ENCODE data around the gene SEMA5A.

DNA sequence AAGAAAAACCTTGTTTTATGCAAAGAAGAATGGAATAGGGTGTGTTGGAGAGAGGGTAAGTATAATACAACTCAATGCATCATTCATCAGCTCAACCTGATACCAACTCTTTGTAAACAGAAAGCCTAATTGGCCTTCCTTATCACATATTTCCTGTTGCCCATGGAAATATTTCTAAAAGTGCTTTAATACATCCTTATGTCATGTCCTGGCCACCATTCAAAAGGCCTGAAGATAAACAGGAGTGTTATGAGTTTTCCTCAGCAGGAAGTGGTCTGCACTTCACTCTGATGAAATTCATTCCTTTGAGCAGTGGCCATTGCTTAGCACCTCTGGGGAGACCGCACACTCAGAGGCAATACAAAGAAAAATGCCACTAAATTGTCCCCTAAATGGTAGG is 511.2 kb downstream of the SEMA5A start:
- TF ChIP-seq SETDB1 (IDR thresholded peaks at IDR 0.05; ENCODE audit: insufficient read length, low read length) = no peak
- TF ChIP-seq, protein P1, sequence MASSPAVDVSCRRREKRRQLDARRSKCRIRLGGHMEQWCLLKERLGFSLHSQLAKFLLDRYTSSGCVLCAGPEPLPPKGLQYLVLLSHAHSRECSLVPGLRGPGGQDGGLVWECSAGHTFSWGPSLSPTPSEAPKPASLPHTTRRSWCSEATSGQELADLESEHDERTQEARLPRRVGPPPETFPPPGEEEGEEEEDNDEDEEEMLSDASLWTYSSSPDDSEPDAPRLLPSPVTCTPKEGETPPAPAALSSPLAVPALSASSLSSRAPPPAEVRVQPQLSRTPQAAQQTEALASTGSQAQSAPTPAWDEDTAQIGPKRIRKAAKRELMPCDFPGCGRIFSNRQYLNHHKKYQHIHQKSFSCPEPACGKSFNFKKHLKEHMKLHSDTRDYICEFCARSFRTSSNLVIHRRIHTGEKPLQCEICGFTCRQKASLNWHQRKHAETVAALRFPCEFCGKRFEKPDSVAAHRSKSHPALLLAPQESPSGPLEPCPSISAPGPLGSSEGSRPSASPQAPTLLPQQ (tag by site-specific recombination; IDR thresholded peaks at IDR 0.05) = no peak
- TF ChIP-seq ZNF404 (tag by site-specific recombination; IDR thresholded peaks at IDR 0.05) = no peak
- no peak for TF ChIP-seq MZF1 (tag by site-specific recombination; IDR thresholded peaks at IDR 0.05; ENCODE audit: borderline replicate concordance)
- TF ChIP-seq, protein P2, sequence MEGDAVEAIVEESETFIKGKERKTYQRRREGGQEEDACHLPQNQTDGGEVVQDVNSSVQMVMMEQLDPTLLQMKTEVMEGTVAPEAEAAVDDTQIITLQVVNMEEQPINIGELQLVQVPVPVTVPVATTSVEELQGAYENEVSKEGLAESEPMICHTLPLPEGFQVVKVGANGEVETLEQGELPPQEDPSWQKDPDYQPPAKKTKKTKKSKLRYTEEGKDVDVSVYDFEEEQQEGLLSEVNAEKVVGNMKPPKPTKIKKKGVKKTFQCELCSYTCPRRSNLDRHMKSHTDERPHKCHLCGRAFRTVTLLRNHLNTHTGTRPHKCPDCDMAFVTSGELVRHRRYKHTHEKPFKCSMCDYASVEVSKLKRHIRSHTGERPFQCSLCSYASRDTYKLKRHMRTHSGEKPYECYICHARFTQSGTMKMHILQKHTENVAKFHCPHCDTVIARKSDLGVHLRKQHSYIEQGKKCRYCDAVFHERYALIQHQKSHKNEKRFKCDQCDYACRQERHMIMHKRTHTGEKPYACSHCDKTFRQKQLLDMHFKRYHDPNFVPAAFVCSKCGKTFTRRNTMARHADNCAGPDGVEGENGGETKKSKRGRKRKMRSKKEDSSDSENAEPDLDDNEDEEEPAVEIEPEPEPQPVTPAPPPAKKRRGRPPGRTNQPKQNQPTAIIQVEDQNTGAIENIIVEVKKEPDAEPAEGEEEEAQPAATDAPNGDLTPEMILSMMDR (tag by site-specific recombination; IDR thresholded peaks at IDR 0.05) = no peak
- TF ChIP-seq ZEB2 (tag by site-specific recombination; IDR thresholded peaks at IDR 0.05) = no peak
- no peak for TF ChIP-seq ZNF114 (tag by site-specific recombination; IDR thresholded peaks at IDR 0.05)
- no peak for TF ChIP-seq ZNF600 (tag by site-specific recombination; IDR thresholded peaks at IDR 0.05)
